ENCODE results near the gene MAP1LC3B2.

DNA sequence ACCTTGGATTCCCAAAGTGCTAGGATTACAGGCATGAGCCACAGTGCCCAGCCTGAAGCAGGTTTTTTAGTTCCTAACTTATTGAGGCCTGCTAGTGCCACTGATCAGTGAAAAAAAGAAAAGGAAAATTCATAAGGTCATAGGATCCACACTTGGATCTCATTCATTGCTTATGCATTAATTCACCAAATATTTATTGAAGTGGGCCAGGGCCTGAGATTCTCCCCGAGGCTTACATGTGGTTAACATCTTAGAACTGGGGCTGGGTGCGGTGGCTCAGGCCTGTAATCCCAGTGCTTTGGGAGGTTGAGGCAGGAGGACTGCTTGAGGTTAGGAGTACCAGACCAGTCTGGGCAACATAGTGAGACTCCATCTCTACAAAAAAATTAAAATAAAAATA lies 29.5 kb upstream of the MAP1LC3B2 start:
- TF ChIP-seq CTCF (IDR thresholded peaks at IDR 0.05) (no peak), POLR2A (IDR thresholded peaks at IDR 0.05) (no peak)
